ENCODE results near the gene PTPRJ.

Gene PTPRJ

GRCh38 chr11:48063424-48063978, 83.1 kb downstream of the PTPRJ start:
- DNase-seq (ENCODE audit: low read depth in 2 of 2): no peak

DNA sequence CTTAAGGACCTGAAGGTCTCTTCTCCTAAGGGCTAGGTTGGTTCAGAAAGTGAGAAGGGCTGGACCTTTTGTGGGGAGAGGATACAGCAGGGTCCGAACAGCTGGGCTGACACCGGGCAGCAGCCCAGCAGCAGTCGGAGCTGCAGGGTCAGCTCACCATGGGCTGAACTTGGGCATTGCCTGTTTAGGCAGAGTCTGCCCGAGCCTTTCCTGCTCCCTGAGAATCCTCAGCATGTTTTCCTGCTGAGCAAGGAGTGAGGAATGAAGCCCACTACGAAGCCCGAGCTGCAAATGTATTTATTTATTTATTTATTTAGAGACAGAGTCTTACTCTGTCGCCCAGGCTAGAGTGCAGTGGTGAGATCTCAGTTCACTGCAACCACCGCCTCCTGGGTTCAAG, 83.9 kb downstream of the PTPRJ start:
- no peak for DNase-seq (ENCODE audit: low read depth in 2 of 2)

GRCh38 chr11:48066881-48067800, 86.8 kb downstream of the PTPRJ start:
- no peak for DNase-seq (ENCODE audit: low read depth in 2 of 2)

- DNase-seq (ENCODE audit: low read depth in 2 of 2): no peak
These were observed 92.9 kb downstream of the PTPRJ start for GRCh38 chr11:48073031-48073861.

DNA sequence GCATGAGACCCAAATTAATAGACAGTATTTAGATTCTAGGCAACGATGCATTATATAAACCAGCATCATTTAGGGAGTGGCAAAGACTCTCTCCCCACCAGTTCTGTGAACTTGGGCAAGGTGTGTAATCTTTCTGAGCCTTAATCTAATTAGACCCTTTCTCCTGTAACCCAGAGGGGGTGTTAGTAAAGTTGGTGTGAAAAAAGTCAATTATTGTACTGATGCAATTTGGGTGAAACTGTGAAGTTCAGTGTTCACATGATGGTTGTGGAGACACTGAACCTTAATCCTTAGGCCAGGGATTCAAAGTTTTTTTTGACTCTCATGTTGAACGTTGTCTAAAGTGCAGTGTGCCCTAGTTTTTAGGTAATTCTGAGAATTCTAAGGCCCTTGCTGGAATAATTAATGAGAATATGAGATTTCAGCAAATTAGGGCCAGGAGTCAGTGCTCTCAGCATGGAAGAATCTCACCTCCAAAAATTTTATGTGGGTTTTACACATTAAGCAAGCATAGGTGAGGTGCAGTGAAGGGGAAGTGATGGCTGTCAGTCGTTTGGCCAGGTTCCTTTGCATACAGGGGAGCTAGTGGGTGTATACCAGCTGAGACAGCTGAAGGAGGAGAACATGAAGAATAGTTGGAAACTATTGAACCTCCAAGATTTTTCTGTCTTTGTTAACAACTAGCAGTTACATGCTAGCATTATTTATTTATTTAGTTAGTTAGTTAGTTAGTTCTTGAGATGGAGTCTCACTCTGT, 94.2 kb downstream of the PTPRJ start:
- no peak for DNase-seq (ENCODE audit: low read depth in 2 of 2)

DNA sequence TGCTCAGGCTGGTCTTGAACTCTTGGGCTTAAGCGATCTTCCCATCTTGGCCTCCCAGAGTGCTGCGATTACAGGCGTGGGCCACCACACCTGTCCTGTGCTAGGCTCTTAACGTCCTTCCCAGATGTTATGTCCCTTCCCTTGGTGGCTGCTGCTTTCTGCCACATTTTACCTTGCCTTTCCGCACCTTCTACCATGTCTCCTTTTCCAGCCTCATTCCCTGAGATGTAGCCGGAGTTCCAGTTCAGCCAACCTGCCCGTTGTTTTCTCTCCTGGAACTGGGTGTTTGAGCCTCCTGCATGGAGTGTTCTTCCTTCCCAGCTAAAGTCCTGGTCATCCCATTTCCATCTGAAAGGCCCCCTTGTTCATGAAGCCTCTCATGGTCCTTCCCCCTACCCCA, 95.3 kb downstream of the PTPRJ start:
- DNase-seq (ENCODE audit: low read depth in 2 of 2): no peak

DNA sequence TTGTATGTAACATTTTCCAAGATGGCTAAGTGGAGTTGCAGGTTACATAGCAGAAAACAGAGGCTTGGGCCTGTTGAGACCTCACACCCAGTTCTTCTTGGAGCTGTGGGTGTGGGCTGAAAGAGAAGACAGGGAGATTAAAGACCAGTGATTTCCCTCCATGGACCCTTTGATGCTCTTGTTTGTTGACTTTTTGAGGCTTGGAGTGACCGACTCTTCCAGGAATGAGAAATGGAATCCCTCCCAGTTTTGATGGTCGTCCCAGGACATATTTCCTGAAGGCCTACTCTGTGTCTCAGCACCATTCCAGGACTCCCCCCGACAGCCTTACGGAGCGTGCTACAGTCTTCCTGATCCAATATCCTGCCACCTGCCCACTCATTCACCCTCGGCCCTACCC, 96.9 kb downstream of the PTPRJ start:
- DNase-seq (ENCODE audit: low read depth in 2 of 2): no peak

GRCh38 chr11:48078689-48079088, 98.3 kb downstream of the PTPRJ start:
- no peak for DNase-seq (ENCODE audit: low read depth in 2 of 2)

DNA sequence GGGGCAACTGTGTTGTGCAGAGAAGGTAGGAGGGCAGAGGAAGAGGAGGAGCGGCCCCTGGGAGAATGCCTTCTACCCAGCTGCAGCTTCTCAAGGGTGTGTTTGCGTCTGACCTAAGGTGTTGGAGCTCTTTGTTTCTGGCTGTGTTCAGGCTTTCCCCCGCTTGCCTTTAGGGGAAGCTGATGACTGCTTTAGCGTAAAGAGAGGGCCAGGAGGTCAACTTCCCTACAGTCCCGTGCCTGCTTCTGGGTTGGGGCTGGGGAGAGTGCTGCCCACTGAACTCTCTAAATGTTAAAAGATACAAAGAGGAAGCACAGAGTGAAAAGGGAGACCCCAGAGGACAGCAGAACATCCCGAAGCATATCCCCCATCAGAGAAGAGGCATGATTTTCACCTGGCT, 99.2 kb downstream of the PTPRJ start:
- no peak for DNase-seq (ENCODE audit: low read depth in 2 of 2)

DNA sequence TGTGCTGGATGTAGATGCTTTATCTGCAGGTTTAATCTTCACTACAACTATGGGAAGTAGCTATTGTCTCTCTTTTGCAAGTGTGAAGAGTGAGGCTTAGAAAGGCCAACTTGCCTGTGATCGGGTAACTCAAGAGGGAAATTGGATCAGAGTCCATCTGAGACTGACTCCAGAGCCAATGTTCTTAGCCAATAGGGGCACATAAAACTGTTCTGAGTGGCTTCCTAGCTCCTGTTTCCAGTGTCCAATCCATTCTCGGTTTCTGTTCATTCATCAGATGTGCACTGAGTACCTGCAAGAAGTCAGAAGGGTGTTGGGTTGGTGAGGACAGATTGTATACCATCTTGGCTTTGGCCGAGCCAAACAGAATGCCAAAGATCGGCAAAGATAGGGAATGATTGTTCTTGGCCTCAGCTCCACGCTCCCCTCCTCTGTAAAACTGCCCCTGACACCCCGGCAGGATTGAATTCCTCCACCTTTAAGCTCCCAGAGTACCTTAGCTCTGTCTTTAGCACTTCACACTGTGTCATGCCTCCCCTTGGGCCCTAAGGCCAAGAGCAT, 100.0 kb downstream of the PTPRJ start:
- DNase-seq (ENCODE audit: low read depth in 2 of 2): no peak

GRCh38 chr11:48081151-48082010, 101.0 kb downstream of the PTPRJ start:
- no peak for DNase-seq (ENCODE audit: low read depth in 2 of 2)

GRCh38 chr11:48082771-48083170, 102.4 kb downstream of the PTPRJ start:
- no peak for DNase-seq (ENCODE audit: low read depth in 2 of 2)

GRCh38 chr11:48083421-48083820, 103.1 kb downstream of the PTPRJ start:
- DNase-seq (ENCODE audit: low read depth in 2 of 2): no peak

DNA sequence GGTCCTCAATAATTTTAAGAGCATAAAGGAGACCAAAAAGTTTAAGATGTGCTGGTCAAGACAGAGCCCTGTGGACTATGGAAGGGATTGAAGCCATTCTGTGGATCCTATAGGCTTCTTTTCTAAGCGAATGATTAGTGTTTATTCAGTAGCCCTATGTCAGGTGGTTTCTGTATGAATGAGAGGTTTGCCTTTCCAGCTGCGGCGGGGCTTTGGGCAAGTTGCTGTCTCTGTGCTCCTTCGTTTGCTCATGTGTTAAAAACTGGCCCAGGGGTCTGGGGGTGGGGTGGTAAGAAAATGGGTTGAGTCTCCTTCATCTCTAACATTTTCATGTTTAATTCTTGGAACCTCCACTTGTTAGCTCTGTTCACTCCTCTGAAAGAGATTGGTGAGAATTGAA, 105.3 kb downstream of the PTPRJ start:
- DNase-seq (ENCODE audit: low read depth in 2 of 2): no peak

- DNase-seq (ENCODE audit: low read depth in 2 of 2): no peak
These were observed 107.1 kb downstream of the PTPRJ start for GRCh38 chr11:48087422-48087821.

GRCh38 chr11:48087974-48088681, 107.8 kb downstream of the PTPRJ start:
- no peak for DNase-seq (ENCODE audit: low read depth in 2 of 2)

- DNase-seq (ENCODE audit: low read depth in 2 of 2): no peak
These were observed 108.3 kb downstream of the PTPRJ start for GRCh38 chr11:48088682-48089050.

DNA sequence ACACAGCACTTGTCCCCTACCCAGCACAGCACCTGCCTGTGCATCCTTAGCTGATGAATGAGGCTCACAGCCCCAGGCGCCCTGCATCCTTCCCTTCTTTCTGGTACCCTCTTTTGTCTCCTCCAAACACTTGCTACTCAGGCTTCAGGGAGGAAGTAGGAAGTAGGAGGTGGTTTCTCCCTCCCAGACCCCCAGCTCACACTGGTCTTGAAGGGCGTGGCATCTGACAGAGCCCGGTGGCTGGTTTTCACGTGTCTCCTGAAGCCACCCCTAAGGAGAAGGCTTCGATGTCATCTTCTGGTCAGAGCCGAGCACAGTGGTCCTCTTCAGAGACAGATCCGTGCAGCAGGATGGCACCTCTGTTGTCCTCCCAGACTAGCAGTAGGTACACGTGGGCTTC, 109.8 kb downstream of the PTPRJ start:
- DNase-seq (ENCODE audit: low read depth in 2 of 2): no peak

GRCh38 chr11:48091426-48092102, 111.2 kb downstream of the PTPRJ start:
- no peak for DNase-seq (ENCODE audit: low read depth in 2 of 2)

Data from stimulated activated CD4-positive, alpha-beta T cell treated with anti-CD3 and anti-CD28 coated beads, Interleukin-1b, Interleukin-23, amount 100 ng/mL, for 4 hours (primary cell).